ENCODE data around the gene VILL.

DNA sequence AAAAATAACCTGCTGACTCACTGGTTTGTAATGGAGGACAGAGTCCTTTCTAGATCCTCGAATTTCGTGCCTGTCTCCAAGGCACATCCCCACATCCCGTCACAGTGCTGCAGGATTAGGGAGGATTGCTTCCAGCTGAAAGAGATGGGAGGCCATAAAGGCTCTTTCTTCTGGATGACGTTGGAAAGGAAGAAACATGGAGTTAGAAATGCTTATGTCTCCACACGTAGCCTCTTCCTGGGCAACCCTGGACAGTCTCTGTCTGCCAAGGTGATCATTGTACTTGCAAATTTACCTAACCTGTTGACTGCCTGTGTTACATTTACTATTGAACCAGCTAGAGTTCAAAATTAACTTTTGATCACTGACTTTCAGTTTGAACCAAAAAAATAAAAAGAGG lies 27.6 kb upstream of the VILL start:
- TF ChIP-seq, protein P1, sequence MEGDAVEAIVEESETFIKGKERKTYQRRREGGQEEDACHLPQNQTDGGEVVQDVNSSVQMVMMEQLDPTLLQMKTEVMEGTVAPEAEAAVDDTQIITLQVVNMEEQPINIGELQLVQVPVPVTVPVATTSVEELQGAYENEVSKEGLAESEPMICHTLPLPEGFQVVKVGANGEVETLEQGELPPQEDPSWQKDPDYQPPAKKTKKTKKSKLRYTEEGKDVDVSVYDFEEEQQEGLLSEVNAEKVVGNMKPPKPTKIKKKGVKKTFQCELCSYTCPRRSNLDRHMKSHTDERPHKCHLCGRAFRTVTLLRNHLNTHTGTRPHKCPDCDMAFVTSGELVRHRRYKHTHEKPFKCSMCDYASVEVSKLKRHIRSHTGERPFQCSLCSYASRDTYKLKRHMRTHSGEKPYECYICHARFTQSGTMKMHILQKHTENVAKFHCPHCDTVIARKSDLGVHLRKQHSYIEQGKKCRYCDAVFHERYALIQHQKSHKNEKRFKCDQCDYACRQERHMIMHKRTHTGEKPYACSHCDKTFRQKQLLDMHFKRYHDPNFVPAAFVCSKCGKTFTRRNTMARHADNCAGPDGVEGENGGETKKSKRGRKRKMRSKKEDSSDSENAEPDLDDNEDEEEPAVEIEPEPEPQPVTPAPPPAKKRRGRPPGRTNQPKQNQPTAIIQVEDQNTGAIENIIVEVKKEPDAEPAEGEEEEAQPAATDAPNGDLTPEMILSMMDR (conservative IDR thresholded peaks at IDR 0.05; ENCODE audit: low read length), result no peak
- no peak for TF ChIP-seq EZH2phosphoT487 (IDR thresholded peaks at IDR 0.05; ENCODE audit: borderline replicate concordance, low read depth, low read length)

Data from OCI-LY7 (cell line).